GM19238 (cell line): ENCODE measurements around the gene GP1BB.

Experiments
- DNase-seq: peaks from one replicate; pipeline ENCODE4 v3.0.0; 2011; ENCODE audit warnings: low spot score; ENCODE audit not compliant: insufficient read length

The GP1BB gene

DNA sequence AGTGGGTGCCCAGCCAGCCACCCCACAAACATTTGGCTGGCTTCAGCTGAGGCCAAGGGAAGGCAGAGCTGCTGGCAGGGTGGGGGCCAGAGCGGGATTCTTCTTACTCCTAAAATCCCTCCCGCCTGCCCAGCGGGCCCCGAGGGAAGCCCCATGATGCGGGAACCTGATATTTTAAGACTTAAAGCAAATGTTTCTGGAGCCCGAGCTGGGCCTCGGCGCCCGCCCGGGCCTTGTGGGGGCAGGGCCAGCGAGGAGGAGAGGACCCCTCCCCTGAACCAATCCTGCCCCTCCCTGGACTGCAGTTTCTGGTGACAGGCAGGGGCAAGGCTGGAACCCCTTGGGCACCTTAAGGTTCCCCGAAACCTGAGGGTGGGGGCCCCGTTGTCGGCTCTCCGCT lies 17.2 kb downstream of the GP1BB start:
- no peak for DNase-seq

- DNase-seq = no peak
Measured at GRCh38 chr22:19741053-19741452, 17.7 kb downstream of the GP1BB start.

DNA sequence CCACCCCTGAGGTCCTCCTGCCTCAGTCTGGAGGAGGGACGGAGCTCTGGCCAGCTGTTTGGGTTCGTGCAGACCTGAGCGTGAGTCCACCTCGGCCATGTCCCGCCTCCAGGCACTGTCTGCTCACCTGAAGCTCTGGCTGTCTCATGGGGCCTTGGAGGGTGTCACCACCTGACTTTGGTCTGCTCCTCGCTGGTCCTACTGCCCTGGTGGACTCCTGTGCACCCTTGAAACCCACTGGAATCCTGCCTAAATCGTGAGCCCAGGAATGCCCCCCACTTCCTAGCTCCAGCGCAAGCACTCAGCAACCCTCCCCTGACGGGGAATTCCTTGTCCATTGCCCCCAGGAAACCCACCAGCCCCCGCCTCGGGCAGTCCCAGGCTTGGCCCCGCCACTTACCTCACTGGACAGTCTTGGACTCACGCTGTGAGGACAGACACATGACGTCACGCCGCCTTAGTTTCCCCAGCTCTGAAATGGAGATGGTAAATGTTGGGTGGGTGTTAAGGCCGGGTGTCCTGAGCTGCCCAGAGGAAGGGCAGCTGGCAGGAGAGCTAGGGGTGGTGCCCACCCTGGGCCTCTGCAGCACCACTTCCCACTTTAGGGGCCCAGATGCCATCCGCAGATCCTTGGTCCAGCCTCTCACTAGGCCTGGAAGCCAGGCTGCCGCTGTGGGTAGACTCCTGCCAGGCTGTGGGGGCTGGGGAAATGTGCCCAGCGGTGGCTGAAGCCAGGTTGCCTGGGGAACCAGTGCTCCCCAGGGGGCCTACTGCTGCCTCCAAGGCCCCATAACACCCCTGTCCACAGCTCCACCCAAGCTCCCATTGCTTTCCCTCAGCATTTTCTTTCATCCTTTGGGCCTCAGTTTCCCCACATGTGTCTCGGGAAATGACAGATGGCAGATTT lies 19.1 kb downstream of the GP1BB start:
- DNase-seq = no peak

DNA sequence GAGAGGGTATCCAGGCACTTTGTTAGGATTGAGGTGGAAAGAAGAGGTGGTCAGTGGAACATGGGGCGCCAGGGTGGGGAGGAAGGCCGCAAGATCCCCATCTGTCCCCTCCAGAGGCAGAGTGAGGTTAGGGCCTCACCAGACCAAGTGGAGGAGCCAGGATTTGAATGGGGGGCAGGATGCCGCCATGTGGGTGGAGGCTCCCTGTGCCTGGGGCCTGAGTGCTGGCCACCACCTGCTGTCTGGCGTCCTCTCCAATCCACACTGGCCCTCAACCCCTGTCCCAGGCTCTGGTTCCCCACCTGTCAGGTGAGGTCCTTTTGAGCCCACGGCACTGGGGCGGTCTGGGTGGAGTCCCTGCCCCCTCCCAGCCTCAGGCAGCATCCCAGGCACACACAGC lies 19.7 kb downstream of the GP1BB start:
- DNase-seq = no peak

GRCh38 chr22:19743651-19744050 lies 20.3 kb downstream of the GP1BB start:
- no peak for DNase-seq

GRCh38 chr22:19744350-19745006 lies 21.1 kb downstream of the GP1BB start:
- no peak for DNase-seq

DNA sequence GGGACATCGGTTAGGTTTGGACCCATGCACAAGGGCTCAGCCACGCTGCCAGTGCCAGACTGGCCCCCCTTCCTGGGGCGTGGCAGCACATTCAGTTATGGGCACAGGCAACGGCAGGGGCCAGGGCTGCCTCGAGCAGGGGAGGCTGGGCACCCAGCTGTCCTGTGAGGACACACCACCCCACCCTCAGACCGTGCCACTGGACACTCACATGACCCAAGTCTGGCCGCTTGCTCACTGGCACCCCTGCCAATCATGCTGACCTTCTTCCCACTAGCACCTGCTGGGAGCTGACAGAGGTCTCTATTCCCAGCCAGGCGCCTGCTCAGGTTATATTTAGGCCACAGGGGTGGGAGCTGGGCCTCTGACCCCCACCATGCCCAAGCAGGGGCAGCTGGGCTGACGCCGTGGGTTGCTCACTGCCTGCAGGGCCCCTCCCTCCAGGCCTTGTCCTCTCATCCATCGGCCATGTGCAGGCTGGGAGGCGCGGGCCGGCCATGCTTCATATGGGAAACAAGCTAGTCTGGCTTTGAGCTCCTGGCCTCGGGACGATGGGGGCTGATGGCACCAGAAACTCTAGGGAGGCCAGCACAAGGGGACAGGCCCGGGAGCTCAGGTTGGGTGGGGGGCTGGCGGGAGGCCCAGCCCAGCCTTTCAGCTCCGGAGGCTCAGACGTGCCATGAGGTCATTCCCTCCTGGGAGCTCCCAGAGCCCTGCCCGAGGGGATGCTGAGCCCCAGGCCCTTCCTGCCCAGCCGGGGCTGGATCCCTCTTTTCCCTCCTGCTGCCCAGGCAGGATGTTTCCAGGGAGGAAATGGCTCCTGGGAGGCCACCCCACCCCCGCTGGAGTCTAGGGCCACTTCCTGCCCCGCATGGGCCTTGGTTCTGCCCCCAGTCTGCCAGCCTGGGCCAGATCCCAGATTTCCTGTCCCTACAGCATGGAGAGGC lies 22.1 kb downstream of the GP1BB start:
- DNase-seq = no peak

DNA sequence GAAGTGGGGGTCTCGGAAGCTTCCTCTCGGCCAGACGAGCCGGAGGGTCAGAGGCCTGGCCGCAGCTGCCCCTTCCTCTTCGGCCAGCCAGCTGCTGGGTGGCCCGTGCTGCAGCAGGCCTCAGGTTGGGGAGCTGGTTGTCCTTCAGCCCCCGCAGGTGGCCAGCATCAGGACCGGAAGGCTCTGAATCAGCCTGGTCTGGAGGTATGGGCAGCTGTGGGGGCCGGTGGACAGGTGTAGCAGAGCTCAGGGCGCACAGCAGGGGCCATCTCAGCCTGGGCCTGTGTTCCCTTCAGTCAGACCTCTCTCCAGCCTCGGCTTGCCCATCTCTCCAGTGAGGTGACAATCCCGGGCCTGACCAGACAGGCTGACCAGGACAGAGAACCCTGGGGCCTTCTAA lies 23.4 kb downstream of the GP1BB start:
- no peak for DNase-seq

- no peak for DNase-seq
Measured at GRCh38 chr22:19747551-19747950, 24.2 kb downstream of the GP1BB start.

DNA sequence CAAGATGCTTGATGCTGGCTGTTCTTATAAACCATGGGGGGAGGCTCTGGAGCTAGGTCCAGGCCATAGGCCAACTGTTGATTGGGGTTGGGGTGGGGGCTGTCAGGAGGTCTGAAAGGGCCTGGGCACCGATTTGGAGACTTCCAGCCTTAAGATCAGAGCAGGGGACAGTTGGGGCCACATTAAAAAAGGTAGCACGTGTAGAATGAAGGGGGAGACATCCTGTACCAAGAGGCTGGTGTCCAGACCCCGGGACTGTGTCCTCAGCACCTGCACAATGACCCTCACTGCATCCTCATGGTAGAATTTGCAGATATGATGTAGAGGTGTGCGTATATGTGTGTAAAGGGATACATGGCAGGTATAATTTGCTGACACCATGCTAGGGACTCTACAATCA lies 24.8 kb downstream of the GP1BB start:
- DNase-seq = no peak

DNA sequence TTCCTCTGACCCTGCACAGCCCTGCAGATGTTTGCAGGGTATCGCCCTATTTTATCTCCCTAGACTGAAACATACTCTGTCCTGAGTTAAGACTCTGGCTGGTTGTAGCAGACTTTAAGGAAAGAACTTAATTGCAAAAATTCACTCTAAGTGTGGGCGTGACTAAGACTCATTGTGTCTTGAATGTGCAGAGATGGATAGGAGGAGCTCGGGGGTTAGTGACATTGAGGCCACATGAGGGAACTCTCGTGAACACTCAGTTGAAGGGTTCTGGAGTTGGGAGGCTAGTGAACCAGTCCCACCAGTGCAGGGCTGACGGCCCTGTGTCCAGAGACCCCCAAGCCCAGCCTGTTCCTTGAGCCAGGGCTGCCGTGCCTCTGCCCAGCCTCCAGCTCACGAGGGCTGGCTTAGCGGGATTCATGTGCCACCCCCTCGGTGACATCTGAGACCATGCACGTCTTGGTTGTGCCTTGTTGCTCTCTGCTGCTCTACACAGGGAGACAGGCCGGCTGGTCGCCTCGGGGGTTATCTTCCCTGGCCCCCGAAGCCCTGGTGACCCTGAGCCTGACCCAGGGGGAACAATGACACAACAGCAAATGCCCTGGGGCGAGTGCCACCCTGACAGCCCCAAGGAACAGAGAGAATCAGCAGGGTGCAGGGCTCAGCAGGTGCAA lies 25.8 kb downstream of the GP1BB start:
- no peak for DNase-seq

DNA sequence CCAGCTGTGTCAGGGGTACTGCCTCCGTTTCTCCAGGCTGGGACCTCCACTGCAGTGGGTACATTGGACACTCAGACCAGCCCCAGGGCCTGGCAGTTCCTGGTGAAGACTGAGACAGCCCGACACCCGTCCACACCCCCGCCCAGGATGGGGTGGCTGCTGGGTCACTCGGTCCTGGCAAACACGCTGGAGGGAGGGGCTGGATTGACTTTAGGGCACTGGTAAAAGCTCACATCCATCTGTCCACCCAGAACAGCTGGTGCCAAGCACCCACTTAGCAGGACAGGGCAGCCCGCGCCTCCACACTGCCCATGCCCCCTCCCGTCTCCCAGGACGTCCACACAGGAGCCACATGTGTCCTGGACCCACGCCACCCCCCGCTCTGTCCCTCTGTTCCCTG lies 26.5 kb downstream of the GP1BB start:
- no peak for DNase-seq

GRCh38 chr22:19750507-19751490 lies 27.5 kb downstream of the GP1BB start:
- no peak for DNase-seq

DNA sequence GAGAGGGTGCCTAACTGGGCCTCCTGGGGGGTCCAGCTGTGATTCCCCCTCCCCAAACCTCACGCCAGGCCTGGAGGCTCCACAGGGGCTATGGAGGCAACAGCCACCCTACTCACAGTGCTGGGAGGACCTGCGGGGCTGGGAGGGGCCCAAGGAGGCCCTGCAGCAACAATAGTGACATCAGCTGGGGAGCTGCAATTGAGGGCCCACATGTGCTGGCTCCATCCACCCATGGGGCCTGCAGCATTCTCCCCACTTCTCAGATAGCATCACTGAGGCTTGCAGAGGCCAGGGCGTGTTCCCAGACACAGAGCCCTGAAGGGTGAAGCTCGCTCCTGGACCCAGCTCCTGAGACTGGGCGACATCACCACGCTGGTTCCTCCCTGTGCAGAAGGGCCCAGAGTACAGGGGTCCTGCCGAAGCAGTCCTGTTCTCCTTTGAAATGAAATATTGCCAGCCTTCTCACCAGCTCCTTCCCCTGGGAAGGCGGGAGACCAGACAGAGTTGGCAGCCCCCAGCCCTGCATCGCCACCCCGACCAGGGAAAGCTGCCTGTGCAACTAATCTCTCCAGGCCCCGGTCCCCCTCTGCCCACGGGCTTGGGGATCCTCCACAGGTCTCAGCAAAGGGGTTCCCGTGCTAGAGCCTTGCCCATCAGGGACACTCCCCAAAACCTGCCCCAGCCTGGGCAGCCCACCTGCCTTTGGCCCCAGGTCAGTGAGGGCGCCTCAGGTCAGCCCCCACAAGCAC lies 28.3 kb downstream of the GP1BB start:
- DNase-seq = no peak

DNA sequence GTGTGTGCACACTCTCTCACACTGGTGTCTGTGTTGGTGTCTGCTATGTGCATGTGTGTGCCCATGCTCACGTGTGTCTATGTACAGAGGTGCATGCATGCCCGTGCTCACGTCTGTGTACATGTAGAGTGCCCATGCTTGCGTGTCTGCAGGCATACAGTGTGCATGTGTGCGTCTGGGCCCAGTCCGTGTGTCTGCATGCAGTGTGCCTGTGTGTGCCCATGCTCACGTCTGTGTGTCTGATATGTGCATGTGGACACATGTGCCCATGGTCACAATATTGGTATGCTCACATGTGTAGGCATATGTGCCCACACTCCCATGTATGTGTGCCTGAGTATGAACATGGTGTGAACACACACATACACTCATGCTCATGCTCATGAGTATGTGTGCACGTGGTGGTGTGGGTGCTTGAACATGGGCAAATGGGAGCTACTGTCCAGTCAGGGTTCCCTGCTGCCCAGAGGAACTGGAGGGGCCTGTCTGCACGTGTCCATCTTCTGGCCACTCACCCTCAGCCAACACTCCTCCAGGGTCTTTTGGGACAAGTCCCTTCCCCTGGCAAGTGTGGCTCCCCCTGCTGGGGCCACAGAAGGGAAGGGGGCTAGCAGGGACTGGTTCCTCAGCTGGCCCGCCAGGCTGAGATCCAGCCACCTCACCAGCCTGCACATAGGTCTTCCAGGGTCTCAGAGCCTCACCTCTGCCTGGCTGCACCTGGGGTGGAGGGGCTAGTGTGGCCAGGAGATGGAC lies 29.9 kb downstream of the GP1BB start:
- no peak for DNase-seq

DNA sequence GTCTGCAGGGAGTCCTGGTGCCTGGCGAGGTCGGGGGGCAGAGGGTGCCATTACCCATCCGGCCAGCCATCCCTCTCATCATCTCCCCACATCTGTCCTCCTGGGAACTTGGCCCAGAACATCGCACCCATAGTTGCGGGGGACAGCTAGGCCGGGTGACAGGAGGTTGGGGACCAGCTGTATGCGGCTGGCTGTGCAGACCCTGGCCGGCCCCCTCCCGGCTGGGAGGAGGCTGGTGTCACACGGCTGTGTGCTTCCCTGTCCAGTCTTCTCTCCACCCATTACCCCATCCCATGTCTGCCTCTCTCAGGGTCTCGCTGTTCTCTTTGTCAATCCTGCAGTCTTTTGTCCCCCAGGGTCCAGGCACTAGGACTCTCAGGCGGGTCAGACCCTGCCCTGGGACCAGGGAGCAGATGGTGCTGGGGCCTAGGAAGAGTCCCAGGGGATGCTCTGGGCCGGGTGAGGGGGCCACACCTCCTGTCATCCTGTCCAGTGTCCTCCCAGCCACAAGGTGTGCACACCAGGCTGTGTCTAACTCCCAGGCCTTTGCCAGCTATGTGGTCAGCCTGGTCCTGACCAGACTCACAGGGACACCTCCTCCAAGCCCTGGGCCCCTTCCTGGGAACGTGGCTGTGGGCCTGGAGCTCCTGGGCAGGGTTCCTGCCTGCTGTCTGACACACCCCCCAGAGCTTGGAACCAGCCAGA lies 30.8 kb downstream of the GP1BB start:
- DNase-seq = no peak

- DNase-seq = no peak
Measured at GRCh38 chr22:19754701-19755144, 31.4 kb downstream of the GP1BB start.
